Tibial nerve (tissue), 4 donors: Measurements from ENCODE around the gene MEOX1. TPM values are rescaled to one million over a fixed set of nuclear protein-coding genes. Genes with fewer than 3 reads are reported as not detected.

Experiments
- DNase-seq, 2 donors: peaks; one replicate each; pipeline ENCODE4 v3.0.0-alpha.2; 2019; ENCODE audit warnings: low spot score in 2 of 2
- H3K27ac ChIP-seq, 4 donors: fragments of 200-600 bp; sonication (generic) in 3 of 4; one replicate each; pipeline ENCODE4 v1.5.1; 2017 to 2019; ENCODE audit warnings: mild to moderate bottlenecking in 1 of 4
- H3K27me3 ChIP-seq, 2 donors: fragments of 200-600 bp; sonication (generic) in 1 of 2; one replicate each; pipeline versions ENCODE4 v1.5.1 to v1.6.0; 2017 to 2019
- H3K36me3 ChIP-seq, 3 donors: fragments of 200-600 bp; sonication (generic); one replicate each; pipeline ENCODE4 v1.5.1; 2018 to 2019
- H3K4me1 ChIP-seq, 4 donors: fragments of 200-600 bp; sonication (generic) in 3 of 4; one replicate each; pipeline ENCODE4 v1.5.1; 2017 to 2019
- H3K4me3 ChIP-seq, 4 donors: fragments of 200-600 bp; sonication (generic) in 3 of 4; one replicate each; pipeline ENCODE4 v1.5.1; 2017 to 2019; ENCODE audit warnings: mild to moderate bottlenecking in 1 of 4, moderate library complexity in 1 of 4
- H3K9me3 ChIP-seq, 4 donors: fragments of 200-600 bp; sonication (generic) in 3 of 4; one replicate each; pipeline ENCODE4 v1.5.1; 2017 to 2019
- EP300 ChIP-seq, 2 donors: sonication (generic); formaldehyde crosslinking; IDR thresholded peaks; one replicate each; pipeline ENCODE4 v1.6.1; 2017; ENCODE audit warnings: antibody characterized with exemption in 2 of 2, mild to moderate bottlenecking in 1 of 2
- POLR2A ChIP-seq, 2 donors: fragments of 450-650 bp; IDR thresholded peaks; one replicate each; pipeline ENCODE4 v1.6.1; 2017; ENCODE audit warnings: antibody characterized with exemption in 2 of 2, mild to moderate bottlenecking in 2 of 2, moderate library complexity in 2 of 2
- WGBS, 2 donors: methylation state at CpG; one replicate each; pipeline ENCODE4 v1.1.5; 2018; 5-methylcytosine and 5-hydroxymethylcytosine counted together
- total RNA-seq, 4 donors: library from RNA; depleted of rRNA; stranded (reverse); fragments of >200 nt; gene quantifications; one replicate each; pipeline ENCODE4 v1.1.0, GENCODE V29; 2016
- TF ChIP-seq, protein P1 (sequence below), 5 experiments: fragments of 200-600 bp in 3 of 5; fragments of 450-650 bp in 2 of 5; sonication (generic) in 3 of 5; IDR thresholded peaks; one replicate each; pipeline ENCODE4 v1.5.1; 2016 to 2019; ENCODE audit warnings: antibody characterized with exemption in 5 of 5, mild to moderate bottlenecking in 3 of 5, moderate library complexity in 2 of 5

Gene MEOX1
- total RNA-seq, 4 donors from 2014 or later, result 4.2 to 12.5 (median 5.3) TPM

DNA sequence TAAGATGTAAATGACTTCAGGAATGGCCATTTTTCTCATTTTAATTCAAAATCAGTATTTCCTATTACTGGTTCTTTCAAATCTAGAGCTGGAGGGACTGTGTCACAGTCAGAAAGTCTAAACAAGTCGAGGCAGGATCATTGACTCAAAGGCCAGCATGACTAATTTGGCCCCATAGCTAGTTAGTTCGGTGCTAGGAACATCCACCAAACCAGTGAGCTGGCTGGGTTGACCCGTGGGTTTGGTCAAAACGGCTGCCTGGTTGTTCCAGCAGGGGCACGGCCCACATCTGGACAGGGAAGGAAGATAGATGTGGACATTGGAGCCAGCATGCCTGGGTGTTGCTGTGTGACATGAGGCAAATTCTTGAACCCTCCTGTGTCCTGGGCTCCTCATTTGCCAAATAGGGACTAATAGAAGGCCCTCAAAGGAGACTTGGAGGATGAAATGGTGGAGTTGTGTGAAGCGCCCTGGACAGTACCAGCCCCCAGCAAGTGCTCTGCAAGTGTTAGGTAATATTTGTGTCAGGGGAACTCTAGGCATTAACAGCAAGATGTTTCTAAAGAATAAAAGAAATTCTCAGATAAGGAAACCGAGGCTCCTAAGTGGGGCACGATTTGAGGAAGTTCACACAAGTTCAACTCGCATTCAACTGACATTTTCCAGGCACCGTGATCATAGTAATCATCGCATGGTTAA, 46.2 kb downstream of the MEOX1 start:
- no peak overlapping the region for H3K4me3 ChIP-seq
- no peak overlapping the region for H3K27ac ChIP-seq
- 84 to 88% methylated on average over 11 of the region's 11 CpGs for WGBS, 2 donors

DNA sequence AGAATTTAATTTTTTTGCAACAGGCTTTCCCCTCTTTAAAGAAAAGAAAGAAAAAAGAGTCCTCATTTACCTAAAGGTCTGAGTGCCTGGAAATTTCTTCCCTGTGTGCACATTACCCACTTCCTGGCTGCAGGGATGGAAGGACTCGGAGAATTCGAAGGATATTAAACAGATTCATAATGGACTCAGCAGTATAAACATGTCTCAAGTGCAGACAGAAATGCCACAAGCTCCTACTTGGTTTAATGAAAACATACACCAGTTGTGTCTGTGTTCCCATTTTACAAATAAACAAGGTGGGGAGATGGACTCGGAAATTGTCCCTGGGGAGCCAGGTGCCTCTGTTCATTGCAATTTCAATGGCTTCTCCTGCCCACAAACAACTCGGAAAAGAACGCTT, 47.2 kb downstream of the MEOX1 start:
- H3K4me1 ChIP-seq, result peaks cover 0 to 28% (median 0%) of the 10 kb centered on the region in 4 donors
- 71 to 73% methylated on average over 5 of the region's 5 CpGs for WGBS, 2 donors
- no peaks in the 10 kb centered on the region for H3K36me3 ChIP-seq
- no peak overlapping the region for H3K27ac ChIP-seq
- no peaks in the 10 kb centered on the region for H3K9me3 ChIP-seq
- no peak overlapping the region for H3K4me3 ChIP-seq
- TF ChIP-seq POLR2A (IDR thresholded peaks at IDR 0.05) (no peak), EP300 (IDR thresholded peaks at IDR 0.05) (no peak)
- TF ChIP-seq, protein P1, sequence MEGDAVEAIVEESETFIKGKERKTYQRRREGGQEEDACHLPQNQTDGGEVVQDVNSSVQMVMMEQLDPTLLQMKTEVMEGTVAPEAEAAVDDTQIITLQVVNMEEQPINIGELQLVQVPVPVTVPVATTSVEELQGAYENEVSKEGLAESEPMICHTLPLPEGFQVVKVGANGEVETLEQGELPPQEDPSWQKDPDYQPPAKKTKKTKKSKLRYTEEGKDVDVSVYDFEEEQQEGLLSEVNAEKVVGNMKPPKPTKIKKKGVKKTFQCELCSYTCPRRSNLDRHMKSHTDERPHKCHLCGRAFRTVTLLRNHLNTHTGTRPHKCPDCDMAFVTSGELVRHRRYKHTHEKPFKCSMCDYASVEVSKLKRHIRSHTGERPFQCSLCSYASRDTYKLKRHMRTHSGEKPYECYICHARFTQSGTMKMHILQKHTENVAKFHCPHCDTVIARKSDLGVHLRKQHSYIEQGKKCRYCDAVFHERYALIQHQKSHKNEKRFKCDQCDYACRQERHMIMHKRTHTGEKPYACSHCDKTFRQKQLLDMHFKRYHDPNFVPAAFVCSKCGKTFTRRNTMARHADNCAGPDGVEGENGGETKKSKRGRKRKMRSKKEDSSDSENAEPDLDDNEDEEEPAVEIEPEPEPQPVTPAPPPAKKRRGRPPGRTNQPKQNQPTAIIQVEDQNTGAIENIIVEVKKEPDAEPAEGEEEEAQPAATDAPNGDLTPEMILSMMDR (IDR thresholded peaks at IDR 0.05), result no peak
- no peaks in the 10 kb centered on the region for H3K27me3 ChIP-seq
- DNase-seq, result no peak

More for the DNA sequence above, 46.2 kb downstream of the MEOX1 start:
- DNase-seq, result no peak
- H3K4me1 ChIP-seq, result peaks cover 0 to 37% (median 0%) of the 10 kb centered on the region in 4 donors
- no peaks in the 10 kb centered on the region for H3K36me3 ChIP-seq
- no peaks in the 10 kb centered on the region for H3K9me3 ChIP-seq
- no peaks in the 10 kb centered on the region for H3K27me3 ChIP-seq
- TF ChIP-seq, protein P1 (IDR thresholded peaks at IDR 0.05), result no peak
- TF ChIP-seq POLR2A (IDR thresholded peaks at IDR 0.05) (no peak), EP300 (IDR thresholded peaks at IDR 0.05) (no peak)

DNA sequence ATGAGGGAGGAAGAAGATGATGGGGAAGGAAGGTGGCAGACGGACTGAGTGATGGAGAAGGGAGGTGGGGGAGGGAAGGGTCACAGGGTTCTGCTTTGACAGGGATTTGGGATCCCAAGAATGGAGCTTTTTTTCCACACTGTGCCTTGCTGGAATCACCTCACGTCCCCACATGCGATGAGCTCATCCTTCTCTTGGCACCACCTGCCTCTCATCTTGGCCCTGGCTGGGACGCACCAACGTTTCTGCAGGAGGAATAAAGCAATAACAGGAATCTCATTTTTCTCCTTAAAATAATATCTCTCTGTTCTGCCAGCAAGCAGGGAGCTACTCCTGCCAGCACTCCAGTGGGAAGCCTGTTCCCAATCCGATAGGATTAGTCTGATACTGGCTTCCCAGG, 47.8 kb downstream of the MEOX1 start:
- 46 to 54% methylated on average over 6 of the region's 6 CpGs for WGBS, 2 donors
- TF ChIP-seq EP300 (IDR thresholded peaks at IDR 0.05) (no peak), POLR2A (IDR thresholded peaks at IDR 0.05) (no peak)
- TF ChIP-seq, protein P1 (IDR thresholded peaks at IDR 0.05), result no peak
- H3K9me3 ChIP-seq, result no peaks in the 10 kb centered on the region
- no peak overlapping the region for H3K27ac ChIP-seq
- no peak for DNase-seq
- no peaks in the 10 kb centered on the region for H3K36me3 ChIP-seq
- no peaks in the 10 kb centered on the region for H3K27me3 ChIP-seq
- H3K4me1 ChIP-seq, result peaks cover 0 to 26% (median 0%) of the 10 kb centered on the region in 4 donors
- H3K4me3 ChIP-seq, result no peak overlapping the region

DNA sequence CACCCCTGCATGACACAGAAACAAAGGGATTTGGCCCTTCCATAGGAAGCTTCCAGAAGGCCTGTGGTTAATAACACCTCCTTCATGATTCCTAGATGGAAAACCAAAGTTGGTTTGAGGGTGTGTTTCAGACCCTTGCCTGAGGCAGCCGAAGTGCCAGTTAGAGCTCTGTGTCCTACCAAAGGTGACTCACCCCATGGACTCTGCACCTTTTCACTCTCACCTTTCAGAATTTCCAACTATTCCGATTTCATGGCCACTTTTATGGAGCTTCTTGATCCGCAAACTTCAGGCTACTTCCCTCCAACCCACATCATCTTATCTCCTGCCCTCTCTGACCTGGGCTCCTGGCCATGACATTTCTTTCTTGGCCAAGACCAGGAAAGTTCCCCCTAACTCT, 49.2 kb downstream of the MEOX1 start:
- Histone ChIP-seq H3K36me3 (no peaks in the 10 kb centered on the region), H3K4me3 (no peak overlapping the region), H3K27ac (no peak overlapping the region), H3K4me1 (peaks cover 0 to 21% (median 0%) of the 10 kb centered on the region in 4 donors), H3K27me3 (no peaks in the 10 kb centered on the region), H3K9me3 (no peaks in the 10 kb centered on the region)
- WGBS, 2 donors, result 94% methylated on average over 3 of the region's 3 CpGs
- TF ChIP-seq POLR2A (IDR thresholded peaks at IDR 0.05), result no peak
- no peak for TF ChIP-seq EP300 (IDR thresholded peaks at IDR 0.05)
- TF ChIP-seq, protein P1 (IDR thresholded peaks at IDR 0.05), result no peak
- no peak for DNase-seq

DNA sequence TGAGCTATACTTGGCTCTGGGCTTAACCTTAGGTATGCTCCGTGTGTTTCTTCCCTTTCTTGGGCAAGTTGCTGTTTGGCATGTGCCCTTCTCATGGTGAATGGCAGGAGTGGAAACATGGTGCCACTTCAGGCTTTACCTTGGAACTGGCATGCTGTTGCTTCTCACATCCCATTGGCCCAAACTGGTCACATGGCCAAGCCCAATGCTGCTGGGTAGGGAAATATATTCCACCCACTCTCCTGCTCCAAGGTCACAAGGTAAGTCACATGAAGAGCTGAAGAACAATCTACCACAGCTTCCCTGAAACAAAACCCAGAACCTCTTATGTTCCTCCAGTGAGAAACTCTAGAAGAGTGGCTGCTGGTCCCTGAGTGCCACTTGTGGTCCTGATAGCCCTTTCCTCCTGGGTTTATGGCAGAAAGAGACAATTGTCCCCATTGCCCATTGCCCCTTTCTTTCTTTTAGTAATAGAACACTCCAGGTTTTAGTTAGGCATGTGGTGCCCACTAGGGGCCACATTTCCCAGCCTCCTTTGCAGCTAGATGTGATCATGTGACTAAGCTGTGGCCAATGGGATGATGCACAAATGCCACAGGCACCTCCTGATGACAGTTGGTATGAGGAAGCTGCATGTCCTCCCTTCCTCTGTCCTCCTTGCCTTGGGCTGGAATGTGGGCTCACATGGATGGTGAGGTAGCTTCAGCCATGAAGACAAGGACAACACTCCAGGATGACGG, 50.3 kb downstream of the MEOX1 start:
- 93 to 96% methylated on average over 2 of the region's 2 CpGs for WGBS, 2 donors

More for the DNA sequence above, 50.3 kb downstream of the MEOX1 start:
- H3K27ac ChIP-seq, result no peak overlapping the region
- H3K4me3 ChIP-seq, result no peak overlapping the region
- peaks cover 0 to 21% (median 0%) of the 10 kb centered on the region in 4 donors for H3K4me1 ChIP-seq
- DNase-seq, result no peak
- H3K9me3 ChIP-seq, result no peaks in the 10 kb centered on the region
- no peak for TF ChIP-seq EP300 (IDR thresholded peaks at IDR 0.05)
- TF ChIP-seq, protein P1 (IDR thresholded peaks at IDR 0.05), result no peak
- TF ChIP-seq POLR2A (IDR thresholded peaks at IDR 0.05), result no peak
- H3K36me3 ChIP-seq, result no peaks in the 10 kb centered on the region
- H3K27me3 ChIP-seq, result no peaks in the 10 kb centered on the region
